GM19455 (cell line): ENCODE measurements around the gene SLC35G3.
"Not testable (repeated sequence)": the region's sequence is repeated elsewhere in the genome, so short reads cannot be mapped to it uniquely, and the experiment has no call there.

Source experiments
- ATAC-seq: cut with Tn5 transposase; IDR thresholded peaks from one replicate; pipeline ENCODE4 v1.9.1; 2021; ENCODE audit not compliant: unreplicated experiment

Gene SLC35G3

DNA sequence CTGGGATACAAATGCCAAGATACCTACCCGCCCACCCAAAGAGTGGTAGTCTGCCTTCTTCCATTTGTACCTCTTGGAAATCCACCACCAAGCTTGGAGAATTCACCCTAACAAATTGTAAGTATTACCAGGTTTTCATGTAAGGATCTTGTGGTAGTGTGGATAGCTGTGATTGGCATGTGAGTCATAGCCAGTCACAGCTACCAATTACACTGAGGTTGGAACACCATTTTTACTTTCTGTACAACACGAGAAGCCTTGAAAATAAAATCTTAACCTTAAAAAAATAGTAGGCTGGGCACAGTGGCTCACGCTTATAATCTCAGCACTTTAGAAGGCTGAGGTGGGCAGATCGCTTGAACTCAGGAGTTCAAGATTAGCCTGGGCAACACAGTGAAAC, 18.5 kb upstream of the SLC35G3 start:
- no peak for ATAC-seq

DNA sequence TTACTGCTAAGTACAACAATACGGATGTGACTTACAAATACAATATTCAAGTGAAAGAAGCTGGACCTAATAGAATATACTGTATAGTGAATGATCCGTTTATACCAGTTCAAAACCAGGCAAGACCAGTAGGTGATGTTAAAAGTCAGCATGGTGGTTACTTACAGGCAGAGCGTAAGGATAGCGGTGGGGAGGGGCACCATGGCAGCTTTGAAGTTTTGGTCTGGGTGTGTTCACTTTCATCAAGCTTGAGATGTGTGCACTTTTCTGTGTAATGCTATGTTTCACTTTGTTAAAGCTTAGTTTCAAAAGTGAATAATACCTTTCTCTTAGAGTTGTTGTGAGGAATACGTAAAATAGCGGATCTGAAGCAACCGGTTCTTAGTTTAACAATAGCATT, 16.5 kb upstream of the SLC35G3 start:
- ATAC-seq = no peak

DNA sequence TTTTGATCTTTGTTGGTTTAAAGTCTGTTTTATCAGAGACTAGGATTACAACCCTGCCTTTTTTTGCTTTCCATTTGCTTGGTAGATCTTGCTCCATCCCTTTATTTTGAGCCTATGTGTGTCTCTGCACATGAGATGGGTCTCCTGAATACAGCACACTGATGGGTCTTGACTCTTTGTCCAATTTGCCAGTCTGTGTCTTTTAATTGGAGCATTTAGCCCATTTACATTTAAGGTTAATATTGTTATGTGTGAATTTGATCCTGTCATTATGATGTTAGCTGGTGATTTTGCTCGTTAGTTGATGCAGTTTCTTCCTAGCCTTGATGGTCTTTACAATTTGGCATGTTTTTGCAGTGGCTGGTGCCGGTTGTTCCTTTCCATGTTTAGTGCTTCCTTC, 8.4 kb upstream of the SLC35G3 start:
- not testable (repeated sequence) for ATAC-seq

DNA sequence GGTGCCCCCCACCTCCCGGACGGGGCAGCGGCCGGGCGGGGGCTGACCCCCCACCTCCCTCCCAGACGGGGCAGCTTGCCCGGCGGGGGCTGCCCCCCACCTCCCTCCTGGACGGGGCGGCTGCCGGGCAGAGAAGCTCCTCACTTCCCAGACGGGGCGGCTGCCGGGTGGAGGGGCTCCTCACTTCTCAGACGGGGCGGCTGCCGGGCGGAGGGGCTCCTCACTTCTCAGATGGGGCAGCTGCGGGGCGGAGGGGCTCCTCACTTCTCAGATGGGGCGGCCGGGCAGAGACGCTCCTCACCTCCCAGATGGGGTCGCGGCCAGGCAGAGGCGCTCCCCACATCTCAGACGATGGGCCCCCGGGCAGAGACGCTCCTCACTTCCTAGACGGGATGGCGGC, 869 bp upstream of the SLC35G3 start:
- ATAC-seq = not testable (repeated sequence)

DNA sequence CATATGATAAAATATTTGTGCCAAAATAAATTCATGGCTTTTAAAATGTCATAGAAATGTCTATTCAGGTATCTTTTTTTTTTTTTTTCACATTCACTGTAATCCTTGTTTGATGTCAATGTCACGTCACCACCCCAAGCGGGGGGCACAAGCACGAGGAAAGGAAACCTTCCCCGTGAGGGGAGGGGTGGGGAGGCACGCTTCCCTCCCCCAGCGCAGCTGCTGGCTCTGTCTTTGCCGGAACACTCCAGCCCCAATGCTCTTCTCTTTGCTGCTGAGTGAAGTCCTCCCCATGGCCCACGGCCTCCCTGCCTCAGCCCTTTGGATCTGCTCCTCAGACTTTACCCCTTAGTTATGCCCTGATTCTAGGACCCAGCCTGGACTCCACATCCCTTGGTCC, 1.5 kb downstream of the SLC35G3 start:
- ATAC-seq = no peak

DNA sequence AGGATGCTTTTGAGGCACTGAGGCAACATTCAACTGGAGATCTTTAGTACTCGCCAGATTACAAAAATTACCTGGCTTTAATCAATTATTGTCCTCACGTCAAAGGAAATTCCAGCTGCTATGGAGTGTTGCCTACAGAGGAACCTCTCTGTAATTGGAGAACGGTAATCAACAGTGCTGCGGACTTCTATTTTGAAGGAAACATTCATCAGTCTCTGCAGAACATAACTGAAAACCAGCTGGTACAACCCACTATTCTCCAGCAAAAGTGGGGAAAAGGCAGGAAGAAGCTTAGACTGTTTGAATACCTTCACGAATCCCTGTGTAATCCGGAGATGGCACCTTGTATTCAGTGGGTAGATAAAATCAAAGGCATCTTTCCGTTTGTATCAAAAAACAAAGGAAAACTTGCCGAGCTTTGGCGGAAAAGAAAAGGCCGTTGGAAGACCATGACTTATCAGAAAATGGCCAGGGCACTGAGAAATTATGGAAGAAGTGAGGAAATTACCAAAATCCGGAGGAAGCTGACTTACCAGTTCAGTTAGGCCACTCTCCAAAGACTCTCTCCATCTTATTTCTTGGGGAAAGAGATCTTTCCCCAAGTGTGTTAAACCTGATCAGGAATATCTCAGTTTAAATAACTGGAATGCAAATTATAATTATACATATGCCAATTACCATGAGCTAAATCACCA, 3.0 kb downstream of the SLC35G3 start:
- no peak for ATAC-seq

- ATAC-seq = no peak
Observed at GRCh38 chr17:35189291-35189690, 4.9 kb downstream of the SLC35G3 start.

- no peak for ATAC-seq
Observed at GRCh38 chr17:35188111-35188510, 6.1 kb downstream of the SLC35G3 start.

DNA sequence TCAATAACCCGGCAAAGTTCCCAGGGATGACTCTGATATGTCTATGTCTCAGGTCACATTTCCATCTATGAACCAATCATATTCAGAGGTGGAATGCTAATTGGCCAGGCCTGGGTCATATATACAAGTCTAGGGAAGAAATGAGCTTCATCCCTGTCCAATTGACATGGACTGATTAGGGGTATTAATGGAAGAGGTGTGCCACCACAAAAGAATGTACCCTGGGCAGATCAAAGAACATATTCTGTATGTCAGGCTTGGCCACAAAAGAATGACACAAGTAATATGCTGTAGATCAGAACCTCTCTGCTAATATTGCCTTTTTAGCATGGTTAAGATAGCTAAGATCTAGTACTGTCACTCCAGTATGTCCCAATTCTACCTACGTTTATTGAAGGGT, 6.7 kb downstream of the SLC35G3 start:
- ATAC-seq = no peak

- ATAC-seq = no peak
Observed at GRCh38 chr17:35185849-35186248, 8.3 kb downstream of the SLC35G3 start.

- ATAC-seq = no peak
Observed at GRCh38 chr17:35184274-35184673, 9.9 kb downstream of the SLC35G3 start.

- no peak for ATAC-seq
Observed at GRCh38 chr17:35183332-35183731, 10.9 kb downstream of the SLC35G3 start.

DNA sequence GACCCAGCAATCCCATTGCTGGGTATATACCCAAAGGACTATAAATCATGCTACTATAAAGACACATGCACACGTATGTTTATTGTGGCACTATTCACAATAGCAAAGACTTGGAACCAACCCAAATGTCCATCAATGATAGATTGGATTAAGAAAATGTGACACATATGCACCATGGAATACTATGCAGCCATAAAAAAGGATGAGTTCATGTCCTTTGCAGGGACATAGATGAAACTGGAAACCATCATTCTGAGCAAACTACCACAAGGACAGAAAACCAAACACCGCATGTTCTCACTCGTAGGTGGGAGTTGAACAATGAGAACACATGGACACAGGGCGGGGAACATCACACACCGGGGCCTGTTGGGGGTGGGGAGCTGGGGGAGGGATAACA, 14.8 kb downstream of the SLC35G3 start:
- ATAC-seq = not testable (repeated sequence)

DNA sequence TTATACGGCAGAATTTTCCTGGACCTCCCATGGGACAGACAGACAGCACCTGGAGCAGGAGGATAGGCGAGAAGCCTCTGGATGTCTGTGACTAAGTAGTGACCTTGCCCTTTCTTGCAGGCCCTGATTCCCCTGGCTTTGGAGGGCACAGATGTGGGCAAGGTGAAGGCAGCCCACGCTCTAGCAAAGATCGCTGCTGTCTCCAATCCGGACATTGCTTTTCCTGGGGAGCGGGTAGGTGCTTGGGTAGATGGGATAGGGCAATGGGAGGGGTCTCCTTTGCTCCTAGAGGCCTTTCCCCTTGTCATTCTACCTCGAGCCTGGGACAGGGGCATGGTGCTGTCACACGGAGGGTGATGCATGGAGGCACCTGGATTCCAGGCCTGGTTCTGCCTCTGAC, 17.3 kb downstream of the SLC35G3 start:
- ATAC-seq = no peak

DNA sequence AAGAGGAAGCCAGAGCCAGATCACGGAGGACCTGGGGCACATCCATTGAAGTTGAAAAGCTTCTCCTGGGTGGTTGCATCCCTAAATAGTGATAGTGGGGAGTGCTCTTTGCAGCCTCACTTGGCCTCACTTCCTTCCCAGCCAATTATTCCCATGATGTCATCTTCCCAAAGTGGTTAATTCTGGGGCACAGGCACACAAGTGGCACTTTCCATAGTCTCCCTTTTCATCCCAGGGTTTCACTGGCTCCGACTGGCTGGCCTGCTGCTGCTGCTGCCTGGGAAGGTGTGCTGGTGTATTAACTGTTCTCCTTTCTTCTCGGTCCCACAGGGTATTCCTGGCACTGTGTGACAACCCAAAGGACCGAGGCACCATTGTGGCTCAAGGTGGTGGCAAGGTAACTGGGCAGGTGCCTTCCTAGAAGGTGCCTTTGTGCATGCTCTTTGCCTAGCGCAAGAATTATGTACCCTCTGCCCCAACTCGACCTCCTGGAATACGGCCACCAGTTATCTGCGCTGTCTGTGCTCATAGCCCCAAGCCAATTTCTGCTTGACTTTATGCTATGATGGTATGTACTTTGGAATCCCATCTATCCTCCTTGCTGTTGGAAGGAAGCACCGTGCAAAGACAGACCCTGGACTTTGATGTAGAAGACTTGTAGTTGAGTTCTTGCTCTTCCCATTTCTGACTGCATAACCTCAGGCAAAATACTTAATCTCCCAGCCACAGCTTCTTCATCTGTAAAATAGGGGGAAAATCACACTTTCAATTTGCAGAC, 18.4 kb downstream of the SLC35G3 start:
- no peak for ATAC-seq

DNA sequence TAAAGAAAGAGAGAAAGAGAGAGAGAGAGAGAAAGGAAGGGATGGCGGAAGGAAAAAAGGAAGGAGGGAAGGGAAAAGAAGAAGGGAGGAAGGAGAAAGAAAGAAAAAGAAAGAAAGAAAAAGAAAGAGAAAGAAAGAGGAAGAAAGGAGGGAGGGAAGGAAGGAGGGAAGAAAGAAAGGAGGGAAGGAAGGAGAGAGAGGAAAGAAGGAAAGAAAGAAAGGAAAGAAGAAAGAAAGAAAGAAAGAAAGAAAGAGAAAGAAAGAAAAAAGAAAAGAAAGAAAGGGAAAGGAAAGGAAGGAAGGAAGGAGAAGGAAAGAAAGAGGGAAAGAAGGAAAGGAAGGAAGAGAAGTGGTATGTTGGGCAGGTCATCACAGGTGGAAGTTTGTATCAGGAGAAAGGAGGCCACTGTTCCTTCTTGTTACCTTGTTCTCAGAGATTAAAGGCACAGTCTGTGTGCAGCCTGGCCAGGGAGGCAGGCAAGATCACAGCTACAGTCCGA, 19.3 kb downstream of the SLC35G3 start:
- ATAC-seq = no peak

GRCh38 chr17:35172321-35172720, 21.9 kb downstream of the SLC35G3 start:
- not testable (repeated sequence) for ATAC-seq

GRCh38 chr17:35171834-35172233, 22.4 kb downstream of the SLC35G3 start:
- no peak for ATAC-seq

DNA sequence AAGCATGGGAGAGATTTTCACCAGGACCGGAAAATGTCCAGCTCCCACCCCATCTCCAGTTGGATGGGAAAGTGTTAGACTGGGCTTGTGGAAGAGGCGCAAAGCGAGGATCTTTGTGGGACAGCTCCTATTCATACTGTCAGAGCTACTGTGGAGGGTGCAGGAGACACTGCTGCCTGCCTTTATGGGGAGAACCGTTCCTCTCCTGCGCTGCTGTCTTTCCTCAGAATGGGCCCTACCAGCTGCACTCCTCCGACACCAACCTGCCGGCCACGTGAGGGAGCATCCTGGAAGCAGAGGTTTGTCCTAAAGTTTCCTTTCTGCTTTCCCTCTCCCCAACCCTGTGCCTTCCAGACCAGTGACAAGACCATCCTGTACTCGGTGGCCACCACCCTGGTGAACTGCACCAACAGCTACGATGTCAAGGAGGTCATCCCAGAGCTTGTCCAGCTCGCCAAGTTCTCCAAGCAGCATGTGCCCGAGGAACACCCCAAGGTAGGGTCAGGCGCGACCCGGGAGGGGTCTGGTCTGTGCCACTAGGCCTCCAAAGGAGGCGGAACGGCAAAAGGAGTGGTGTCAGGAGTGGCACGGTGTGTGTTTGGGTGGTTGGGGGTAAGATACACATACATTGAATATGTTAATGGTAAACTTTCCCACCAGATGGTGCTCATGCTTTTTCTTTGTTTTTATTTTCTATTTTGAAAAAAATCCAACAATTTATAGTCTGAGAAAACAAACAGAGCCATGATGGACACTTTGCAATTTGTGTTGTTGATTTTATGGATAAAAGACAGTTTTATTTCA, 23.0 kb downstream of the SLC35G3 start:
- no peak for ATAC-seq

GRCh38 chr17:35169835-35170363, 24.3 kb downstream of the SLC35G3 start:
- ATAC-seq = no peak

DNA sequence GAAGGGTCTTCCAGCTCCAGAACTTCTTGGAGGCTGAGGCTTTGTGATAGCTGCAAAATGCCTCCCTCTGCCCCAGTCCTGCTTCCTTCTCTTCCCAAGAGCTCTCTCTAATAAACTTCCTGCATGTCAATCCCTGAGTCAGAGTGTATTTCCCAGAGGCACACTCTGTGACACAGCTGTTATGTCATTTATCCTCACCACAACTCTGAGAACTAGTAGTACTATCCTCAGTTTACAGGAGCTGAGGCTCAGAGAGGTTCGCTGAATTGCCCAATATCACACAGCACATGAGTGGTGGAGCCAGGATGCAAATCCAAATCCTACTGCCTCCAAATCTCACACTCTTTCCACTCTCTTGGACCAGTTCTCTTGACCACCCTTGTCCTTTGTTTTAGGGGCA, 26.5 kb downstream of the SLC35G3 start:
- ATAC-seq = no peak
